Keratinocyte (primary cell): ENCODE measurements around the gene KIF25. TPM values are rescaled to one million over a fixed set of nuclear protein-coding genes. Genes with fewer than 3 reads are reported as not detected.

Source experiments
- DNase-seq: peaks from one replicate; pipeline ENCODE4 v3.0.0-alpha.2; 2011; ENCODE audit warnings: low read depth, missing footprints, low spot score
- FAIRE-seq: peaks from 2 replicates; lab custom pipeline; 2011; peaks lifted over from hg19 to GRCh38; lab: Jason Lieb, UNC
- H2AFZ ChIP-seq: 2 replicates; pipeline ENCODE4 v1.6.0; 2012; ENCODE audit warnings: low read length, control low read depth, inconsistent platforms; ENCODE audit not compliant: control insufficient read depth
- H3K27ac ChIP-seq: 2 replicates; pipeline ENCODE4 v1.5.1; 2011; ENCODE audit warnings: low read length; ENCODE audit not compliant: control insufficient read depth, insufficient read depth
- H3K27me3 ChIP-seq: 3 replicates; pipeline ENCODE4 v1.6.0; 2011; ENCODE audit warnings: low read length; ENCODE audit not compliant: control insufficient read depth, insufficient read depth; ENCODE audit errors: extremely low read depth
- H3K36me3 ChIP-seq, 2 experiments: 2 replicates in 1 of 2; 3 replicates in 1 of 2; pipeline ENCODE4 v1.5.1; 2011; ENCODE audit warnings: low read length in 2 of 2, mild to moderate bottlenecking in 1 of 2; ENCODE audit not compliant: control insufficient read depth in 2 of 2, insufficient read depth in 2 of 2; ENCODE audit errors: extremely low read depth in 1 of 2
- H3K4me1 ChIP-seq: 3 replicates; pipeline ENCODE4 v1.5.1; 2011; ENCODE audit warnings: low read length; ENCODE audit not compliant: control insufficient read depth, insufficient read depth; ENCODE audit errors: extremely low read depth
- H3K4me2 ChIP-seq: 3 replicates; pipeline ENCODE4 v1.6.0; 2011; ENCODE audit warnings: low read depth, low read length; ENCODE audit not compliant: control insufficient read depth, insufficient read depth; ENCODE audit errors: extremely low read depth
- H3K4me3 ChIP-seq, 3 experiments: fragments of 200-600 bp in 1 of 3; sonication (generic) in 1 of 3; 2 replicates in 2 of 3; 3 replicates in 1 of 3; pipeline ENCODE4 v1.5.1; 2011 to 2016; ENCODE audit warnings: low read length in 3 of 3, mild to moderate bottlenecking in 3 of 3, control low read depth in 2 of 3, inconsistent platforms in 1 of 3, low read depth in 1 of 3, mixed read lengths in 1 of 3, mixed run types in 1 of 3, moderate library complexity in 1 of 3; ENCODE audit not compliant: control insufficient read depth in 2 of 3, insufficient read depth in 2 of 3; ENCODE audit errors: extremely low read depth in 1 of 3
- H3K79me2 ChIP-seq: 2 replicates; pipeline ENCODE4 v1.6.0; 2012; ENCODE audit warnings: low read length; ENCODE audit not compliant: control insufficient read depth, insufficient read depth
- H3K9ac ChIP-seq: 3 replicates; pipeline ENCODE4 v1.6.0; 2011; ENCODE audit warnings: low read length; ENCODE audit not compliant: control insufficient read depth, insufficient read depth; ENCODE audit errors: extremely low read depth
- H3K9me1 ChIP-seq: 3 replicates; pipeline ENCODE4 v1.6.0; 2011; ENCODE audit warnings: low read length; ENCODE audit not compliant: control insufficient read depth, insufficient read depth; ENCODE audit errors: extremely low read depth
- H3K9me3 ChIP-seq: 2 replicates; pipeline ENCODE4 v1.5.1; 2012; ENCODE audit warnings: low read depth, low read length; ENCODE audit not compliant: control insufficient read depth
- H4K20me1 ChIP-seq: 3 replicates; pipeline ENCODE4 v1.6.0; 2011; ENCODE audit warnings: low read length; ENCODE audit not compliant: control insufficient read depth, insufficient read depth; ENCODE audit errors: extremely low read depth
- EZH2 ChIP-seq: IDR thresholded peaks from one replicate; pipeline ENCODE4 v1.6.1; 2012; ENCODE audit warnings: inconsistent platforms, mild to moderate bottlenecking, low read length, moderate library complexity
- dilution Hi-C: fragments of 300-500 bp; cut with MboI; formaldehyde crosslinking; loops from one replicate; pipeline ENCODE4 v1.7.0; 2020; ENCODE audit warnings: low sequenced_read_pairs; ENCODE audit not compliant: extremely low pct_ligation_motif_present
- polyA plus RNA-seq, 5 experiments: library from polyadenylated mRNA; depleted of rRNA in 3 of 5; stranded (reverse) in 3 of 5; stranded (forward) in 1 of 5; unstranded in 1 of 5; fragments of >200 nt; gene quantifications; 1 replicate in 1 of 5; 2 replicates in 3 of 5; 3 replicates in 1 of 5; pipeline versions ENCODE4 v1.2.1 to v1.2.3, GENCODE V29; 2011 to 2012; ENCODE audit warnings: missing spikeins in 2 of 5, low read depth in 1 of 5, low replicate concordance in 1 of 5
- TF ChIP-seq, protein P1 (sequence below), 3 experiments: IDR thresholded peaks in 1 of 3; conservative IDR thresholded peaks in 1 of 3; optimal IDR thresholded peaks in 1 of 3; 2 replicates in 2 of 3; 3 replicates in 1 of 3; pipeline versions ENCODE3 to v1.5.1; 2011; ENCODE audit warnings: low read length in 3 of 3, mild to moderate bottlenecking in 3 of 3, moderate library complexity in 2 of 3, control low read depth in 1 of 3, inconsistent platforms in 1 of 3; ENCODE audit not compliant: insufficient read depth in 2 of 3; ENCODE audit errors: extremely low read depth in 1 of 3

Gene KIF25
- polyA plus RNA-seq, 1 donor (not counting 4 experiments of a cell fraction or from before 2014, with no cell fraction given) = not detected

DNA sequence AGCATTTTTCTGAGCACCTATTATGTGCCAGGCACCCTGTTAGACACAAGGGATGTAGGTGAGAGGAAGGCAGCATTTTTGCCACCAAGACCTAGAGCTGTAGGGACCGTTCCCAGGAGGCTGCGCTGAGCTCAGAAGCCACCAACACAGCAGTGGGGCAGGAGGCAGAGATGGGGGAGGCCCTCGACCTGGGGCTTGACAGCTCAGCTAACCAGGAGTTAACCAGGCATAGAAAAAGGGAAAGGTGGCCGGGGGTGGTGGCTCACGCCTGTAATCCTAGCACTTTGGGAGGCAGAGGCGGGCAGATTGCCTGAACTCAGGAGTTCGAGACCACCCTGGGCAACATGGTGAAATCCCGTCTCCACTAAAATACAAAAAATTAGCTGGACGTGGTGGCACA is 29.5 kb downstream of the KIF25 start:
- Histone ChIP-seq H3K9me1 (no peaks in the 10 kb centered on the region), H3K9ac (no peak overlapping the region), H3K27me3 (peaks cover 9% of the 10 kb centered on the region), H3K27ac (no peak overlapping the region), H3K36me3 (no peaks in the 10 kb centered on the region), H3K9me3 (no peaks in the 10 kb centered on the region), H3K4me2 (no peak overlapping the region), H3K79me2 (no peaks in the 10 kb centered on the region), H2AFZ (no peak overlapping the region), H3K4me3 (no peak overlapping the region), H4K20me1 (no peaks in the 10 kb centered on the region), H3K4me1 (no peaks in the 10 kb centered on the region)
- no peak for DNase-seq
- TF ChIP-seq, protein P1, sequence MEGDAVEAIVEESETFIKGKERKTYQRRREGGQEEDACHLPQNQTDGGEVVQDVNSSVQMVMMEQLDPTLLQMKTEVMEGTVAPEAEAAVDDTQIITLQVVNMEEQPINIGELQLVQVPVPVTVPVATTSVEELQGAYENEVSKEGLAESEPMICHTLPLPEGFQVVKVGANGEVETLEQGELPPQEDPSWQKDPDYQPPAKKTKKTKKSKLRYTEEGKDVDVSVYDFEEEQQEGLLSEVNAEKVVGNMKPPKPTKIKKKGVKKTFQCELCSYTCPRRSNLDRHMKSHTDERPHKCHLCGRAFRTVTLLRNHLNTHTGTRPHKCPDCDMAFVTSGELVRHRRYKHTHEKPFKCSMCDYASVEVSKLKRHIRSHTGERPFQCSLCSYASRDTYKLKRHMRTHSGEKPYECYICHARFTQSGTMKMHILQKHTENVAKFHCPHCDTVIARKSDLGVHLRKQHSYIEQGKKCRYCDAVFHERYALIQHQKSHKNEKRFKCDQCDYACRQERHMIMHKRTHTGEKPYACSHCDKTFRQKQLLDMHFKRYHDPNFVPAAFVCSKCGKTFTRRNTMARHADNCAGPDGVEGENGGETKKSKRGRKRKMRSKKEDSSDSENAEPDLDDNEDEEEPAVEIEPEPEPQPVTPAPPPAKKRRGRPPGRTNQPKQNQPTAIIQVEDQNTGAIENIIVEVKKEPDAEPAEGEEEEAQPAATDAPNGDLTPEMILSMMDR (optimal IDR thresholded peaks at IDR 0.05 in 1 of 3, IDR thresholded peaks at IDR 0.05 in 1 of 3, conservative IDR thresholded peaks at IDR 0.05 in 1 of 3; ENCODE audit: extremely low read depth in 1 of 3, insufficient read depth in 2 of 3, low read length in 3 of 3) = no peak
- TF ChIP-seq EZH2 = no peak
- dilution Hi-C loops = no loop called here
- no peak for FAIRE-seq

DNA sequence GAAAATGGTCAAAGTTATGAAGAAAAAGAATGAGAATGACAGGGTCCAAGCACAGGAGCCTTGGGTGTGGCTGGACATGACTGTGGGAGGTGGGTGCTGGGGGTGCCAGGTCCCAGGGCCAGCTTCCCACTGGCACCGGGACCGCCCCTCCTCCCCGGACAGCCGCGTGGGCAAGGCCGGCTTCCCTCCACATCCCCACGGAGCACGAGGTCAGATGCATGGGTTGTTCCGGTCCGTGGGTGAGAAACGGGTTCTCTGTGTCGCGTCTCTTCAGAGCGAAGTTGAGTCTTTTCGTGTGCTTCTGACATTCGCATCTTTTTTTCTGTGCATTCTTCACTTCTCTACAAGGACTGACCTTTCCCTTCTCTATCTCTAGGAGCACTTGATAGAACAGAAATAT is 30.1 kb downstream of the KIF25 start:
- TF ChIP-seq, protein P1 (optimal IDR thresholded peaks at IDR 0.05 in 1 of 3, IDR thresholded peaks at IDR 0.05 in 1 of 3, conservative IDR thresholded peaks at IDR 0.05 in 1 of 3; ENCODE audit: extremely low read depth in 1 of 3, insufficient read depth in 2 of 3, low read length in 3 of 3) = no peak
- TF ChIP-seq EZH2 = no peak
- Histone ChIP-seq H3K9me1 (no peaks in the 10 kb centered on the region), H3K4me2 (no peak overlapping the region), H3K9me3 (no peaks in the 10 kb centered on the region), H2AFZ (no peak overlapping the region), H3K79me2 (no peaks in the 10 kb centered on the region), H3K4me1 (no peaks in the 10 kb centered on the region), H3K4me3 (no peak overlapping the region), H3K27me3 (peaks cover 9% of the 10 kb centered on the region), H3K9ac (no peak overlapping the region), H3K36me3 (no peaks in the 10 kb centered on the region), H3K27ac (no peak overlapping the region), H4K20me1 (no peaks in the 10 kb centered on the region)
- FAIRE-seq (no peak), DNase-seq (no peak)
- dilution Hi-C loops = no loop called here
